COLO668 (cell line): ENCODE measurements around the gene PRR19.

Experiments
- DNase-seq: peaks from one replicate; lab custom pipeline; 2025; ENCODE audit not compliant: unreplicated experiment; lab: John Stamatoyannopoulos, UW

The PRR19 gene

GRCh38 chr19:42294471-42295137 is 7.3 kb upstream of the PRR19 start:
- DNase-seq = no peak

DNA sequence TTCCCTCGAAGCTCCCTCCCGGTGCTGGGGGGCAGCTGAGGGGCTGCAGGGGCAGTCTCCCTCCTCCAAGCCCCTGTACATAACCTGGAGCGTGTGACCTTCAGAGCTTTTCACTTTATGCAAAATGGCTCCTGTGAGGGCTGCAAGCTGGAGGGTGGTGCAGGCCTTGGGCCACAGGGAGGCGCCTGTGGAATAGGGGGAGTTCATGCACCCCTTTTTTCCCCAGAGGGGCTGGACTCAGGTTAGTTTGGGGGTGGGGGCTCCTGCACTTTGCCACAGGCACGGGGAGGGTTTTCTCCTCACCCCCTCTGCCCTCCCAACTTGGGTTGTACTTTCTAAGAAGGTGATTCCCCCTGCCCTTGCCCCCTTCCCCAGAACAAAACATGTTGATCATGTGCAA is 6.6 kb upstream of the PRR19 start:
- DNase-seq = no peak

- DNase-seq = peak; percentile 83
Measured at GRCh38 chr19:42295831-42296525, 6.0 kb upstream of the PRR19 start.

DNA sequence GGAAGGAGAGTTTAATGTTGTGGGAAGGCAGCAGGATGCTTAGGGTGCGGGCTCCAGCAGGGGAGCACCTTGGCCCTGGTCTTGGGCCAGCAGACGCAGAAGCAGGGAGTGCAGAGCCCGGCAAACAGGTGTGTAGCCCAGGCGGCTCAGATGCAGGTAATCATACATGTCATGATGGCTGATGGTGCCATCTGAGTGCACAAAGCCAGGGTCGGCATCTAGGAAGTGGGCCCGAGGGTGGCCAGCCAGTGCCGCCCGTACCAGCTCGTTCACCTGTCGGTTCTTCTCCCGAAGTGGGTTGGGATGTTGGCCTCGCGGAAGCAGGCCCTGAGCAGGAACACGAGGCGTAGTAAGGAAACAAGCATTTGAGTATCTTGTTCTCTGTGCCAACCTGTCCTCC is 4.9 kb upstream of the PRR19 start:
- no peak for DNase-seq

GRCh38 chr19:42303101-42303464 is 1.2 kb downstream of the PRR19 start:
- no peak for DNase-seq

GRCh38 chr19:42303876-42304275 is 1.9 kb downstream of the PRR19 start:
- DNase-seq = no peak

DNA sequence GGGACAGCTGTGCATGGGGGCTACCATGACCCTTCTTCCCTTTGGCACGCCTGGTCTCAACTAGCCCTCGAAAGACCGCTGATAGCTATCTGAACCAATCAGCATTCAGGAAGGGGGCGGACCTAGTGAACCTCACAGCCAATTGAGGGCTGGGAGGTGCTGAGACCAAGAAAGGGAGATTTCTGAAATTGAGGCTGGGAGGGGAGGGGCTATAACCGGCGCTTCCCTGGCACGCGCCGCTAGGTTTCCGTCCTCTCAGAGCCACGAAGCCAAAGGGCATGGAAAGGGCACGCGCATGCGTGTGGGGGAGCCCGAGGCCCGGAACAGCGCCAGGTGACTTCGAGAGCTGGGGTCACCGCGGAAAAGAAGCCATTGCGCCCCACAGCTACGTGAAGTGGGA is 4.7 kb downstream of the PRR19 start:
- DNase-seq = no peak

- DNase-seq = no peak
Measured at GRCh38 chr19:42309686-42310085, 7.8 kb downstream of the PRR19 start.

DNA sequence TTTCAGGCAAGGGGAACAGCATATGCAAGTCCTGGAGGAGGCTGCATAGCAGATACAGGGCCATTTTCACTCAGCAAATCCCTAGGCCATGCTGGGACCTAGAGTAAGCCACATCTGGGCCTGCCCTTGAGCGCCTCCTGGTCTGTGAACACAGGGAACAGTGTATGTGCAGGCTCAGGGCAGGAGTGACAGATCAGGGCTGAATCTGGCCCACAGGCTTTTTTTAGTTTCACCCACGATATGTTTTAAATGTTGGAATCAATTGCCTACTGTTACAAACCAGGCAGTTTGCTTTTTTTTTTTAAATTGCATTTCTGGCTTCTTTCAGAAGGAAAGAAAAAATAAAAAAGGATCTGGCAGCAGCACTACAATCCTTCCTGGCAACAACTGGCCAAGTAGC is 9.7 kb downstream of the PRR19 start:
- peak; percentile 11 for DNase-seq

DNA sequence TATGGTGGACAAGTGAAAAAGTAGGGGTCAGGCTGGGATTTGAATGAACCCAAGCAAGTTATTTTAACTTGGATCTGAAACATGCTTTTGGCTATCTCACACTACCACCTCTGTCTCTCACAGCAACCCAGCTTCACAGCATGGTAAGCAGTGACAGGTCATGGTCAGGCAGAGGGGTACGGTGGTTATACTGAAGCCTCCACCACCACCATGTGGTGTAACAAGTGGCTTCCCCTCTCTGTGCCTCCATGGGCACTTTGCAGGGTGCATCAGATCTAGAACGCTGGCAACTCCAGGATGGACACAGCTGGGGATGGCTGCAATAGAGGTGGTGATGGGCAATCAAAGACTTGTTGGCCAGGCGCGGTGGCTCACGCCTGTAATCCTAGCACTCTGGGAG is 10.4 kb downstream of the PRR19 start:
- no peak for DNase-seq

DNA sequence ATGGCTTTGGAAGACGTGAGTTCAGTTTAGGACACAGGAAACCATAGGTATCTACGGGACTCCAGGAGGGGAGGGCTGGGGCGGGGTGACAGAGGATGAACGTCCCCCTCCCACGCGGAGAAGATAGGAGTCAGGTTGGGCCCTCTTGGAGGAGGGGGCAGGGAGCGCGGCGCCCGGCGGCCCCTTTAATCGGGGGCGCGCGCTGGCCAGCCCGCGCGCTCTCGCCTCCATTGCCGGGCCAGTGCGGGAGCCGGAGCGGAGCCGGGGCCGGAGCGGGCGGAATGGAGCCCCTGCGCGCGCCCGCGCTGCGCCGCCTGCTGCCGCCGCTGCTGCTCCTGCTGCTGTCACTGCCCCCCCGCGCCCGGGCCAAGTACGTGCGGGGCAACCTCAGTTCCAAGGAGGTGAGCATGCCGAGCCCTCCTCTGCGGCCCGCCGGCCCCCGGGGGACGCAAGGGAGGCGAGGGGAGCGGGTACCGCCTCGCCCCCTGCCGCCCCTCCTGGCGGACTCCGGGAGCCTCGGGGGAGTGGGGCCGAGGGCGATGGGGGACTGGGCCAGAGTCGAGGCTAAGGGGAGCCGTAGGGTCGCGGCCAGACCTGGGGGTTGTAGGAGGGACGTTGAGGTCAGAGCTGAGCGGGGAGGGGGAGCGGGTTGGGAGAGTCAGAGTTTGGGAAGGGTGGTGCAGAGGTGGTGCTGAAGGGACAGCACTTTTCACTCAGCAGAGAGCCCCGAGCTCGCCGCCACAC is 11.3 kb downstream of the PRR19 start, which contains the start of gene TMEM145:
TMEM145 (plus strand) TSS at position 214 of the 744 bp plus-strand sequence; CDS start at position 282, 68 bp downstream.
- peak; percentile 83 for DNase-seq

DNA sequence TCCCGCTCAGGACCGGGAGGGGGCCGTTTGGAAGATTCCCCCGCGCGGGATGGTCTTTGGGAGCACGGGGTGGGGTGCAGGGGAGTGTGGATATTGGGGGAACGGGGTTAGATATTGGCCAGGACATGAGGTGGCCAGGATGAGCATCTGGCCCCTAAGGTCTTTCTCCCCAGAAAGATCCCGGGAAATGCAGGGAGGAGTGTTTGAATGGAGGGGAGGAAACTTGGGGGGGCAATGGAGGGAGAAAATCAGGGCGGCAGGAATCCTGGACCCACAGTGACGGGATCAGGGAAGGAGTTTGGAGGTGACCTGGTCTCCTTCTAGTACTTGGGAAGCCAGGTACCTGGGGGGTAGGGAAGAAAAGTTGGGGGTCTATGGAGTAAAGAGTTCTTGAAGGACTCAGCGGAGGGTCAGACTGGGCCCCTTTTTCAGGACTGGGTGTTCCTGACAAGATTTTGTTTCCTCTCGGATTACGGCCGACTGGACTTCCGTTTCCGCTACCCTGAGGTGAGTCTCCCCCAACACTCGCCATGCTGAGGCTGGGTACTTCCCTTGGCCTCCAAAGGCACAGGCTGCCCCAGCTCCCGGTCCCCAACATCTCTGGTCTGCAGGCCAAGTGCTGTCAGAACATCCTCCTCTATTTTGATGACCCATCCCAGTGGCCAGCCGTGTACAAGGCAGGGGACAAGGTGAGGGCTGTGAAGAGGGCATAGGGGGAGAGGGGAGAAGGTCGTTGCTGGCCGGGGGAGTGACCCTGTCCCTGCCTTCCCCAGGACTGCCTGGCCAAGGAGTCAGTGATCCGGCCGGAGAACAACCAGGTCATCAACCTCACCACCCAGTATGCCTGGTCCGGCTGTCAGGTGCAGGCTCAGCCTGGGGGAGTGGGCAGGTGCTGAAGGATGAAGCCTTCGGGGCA is 12.2 kb downstream of the PRR19 start:
- no peak for DNase-seq

GRCh38 chr19:42315024-42315423 is 13.1 kb downstream of the PRR19 start:
- no peak for DNase-seq

DNA sequence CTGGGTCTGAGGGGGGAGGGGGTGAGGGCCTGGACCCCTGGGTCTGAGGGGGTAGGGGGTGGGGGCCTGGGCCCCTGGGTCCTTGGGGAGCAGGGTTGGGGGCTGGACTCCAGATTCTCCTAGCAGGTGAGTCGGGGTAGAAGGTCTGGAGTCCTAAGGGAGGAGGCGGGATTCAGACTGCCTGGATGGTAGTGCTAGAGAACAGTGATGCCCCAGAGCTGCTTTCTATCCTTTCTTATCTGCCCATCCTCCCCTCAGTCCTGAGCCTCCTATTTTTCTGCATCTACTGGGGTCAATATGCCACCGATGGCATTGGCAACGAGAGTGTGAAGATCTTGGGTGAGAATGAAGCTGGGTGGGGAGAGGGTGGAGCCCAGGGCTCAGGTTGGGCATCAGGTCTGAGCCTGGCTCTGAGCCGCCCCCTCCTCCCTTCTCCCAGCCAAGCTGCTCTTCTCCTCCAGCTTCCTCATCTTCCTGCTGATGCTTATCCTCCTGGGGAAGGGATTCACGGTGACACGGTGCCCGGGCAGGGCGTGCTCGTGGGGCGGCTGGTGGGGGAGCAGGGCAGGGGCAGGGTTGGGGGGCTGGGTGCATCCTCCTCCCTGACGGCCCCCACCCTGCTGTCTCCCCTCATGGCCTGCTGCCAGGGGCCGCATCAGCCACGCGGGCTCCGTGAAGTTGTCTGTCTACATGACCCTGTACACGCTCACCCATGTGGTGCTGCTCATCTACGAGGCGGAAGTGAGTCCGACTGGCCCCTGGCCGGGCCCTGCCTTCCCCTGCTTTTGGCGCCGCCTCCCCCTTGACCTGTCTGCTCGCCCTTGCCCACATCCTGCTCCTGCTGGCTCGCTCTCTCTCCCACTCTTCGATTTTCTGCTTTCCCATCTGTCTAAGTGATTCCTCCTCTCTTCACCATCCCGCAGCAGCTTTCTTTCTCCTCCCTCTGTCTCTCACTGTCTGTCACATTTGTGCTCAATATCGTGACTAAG is 14.6 kb downstream of the PRR19 start:
- DNase-seq = peak; percentile 42

GRCh38 chr19:42317535-42317934 is 15.6 kb downstream of the PRR19 start:
- DNase-seq = no peak

- DNase-seq = no peak
Measured at GRCh38 chr19:42322305-42322704, 20.4 kb downstream of the PRR19 start.

- peak; percentile 29 for DNase-seq
Measured at GRCh38 chr19:42323473-42323851, 21.5 kb downstream of the PRR19 start.

DNA sequence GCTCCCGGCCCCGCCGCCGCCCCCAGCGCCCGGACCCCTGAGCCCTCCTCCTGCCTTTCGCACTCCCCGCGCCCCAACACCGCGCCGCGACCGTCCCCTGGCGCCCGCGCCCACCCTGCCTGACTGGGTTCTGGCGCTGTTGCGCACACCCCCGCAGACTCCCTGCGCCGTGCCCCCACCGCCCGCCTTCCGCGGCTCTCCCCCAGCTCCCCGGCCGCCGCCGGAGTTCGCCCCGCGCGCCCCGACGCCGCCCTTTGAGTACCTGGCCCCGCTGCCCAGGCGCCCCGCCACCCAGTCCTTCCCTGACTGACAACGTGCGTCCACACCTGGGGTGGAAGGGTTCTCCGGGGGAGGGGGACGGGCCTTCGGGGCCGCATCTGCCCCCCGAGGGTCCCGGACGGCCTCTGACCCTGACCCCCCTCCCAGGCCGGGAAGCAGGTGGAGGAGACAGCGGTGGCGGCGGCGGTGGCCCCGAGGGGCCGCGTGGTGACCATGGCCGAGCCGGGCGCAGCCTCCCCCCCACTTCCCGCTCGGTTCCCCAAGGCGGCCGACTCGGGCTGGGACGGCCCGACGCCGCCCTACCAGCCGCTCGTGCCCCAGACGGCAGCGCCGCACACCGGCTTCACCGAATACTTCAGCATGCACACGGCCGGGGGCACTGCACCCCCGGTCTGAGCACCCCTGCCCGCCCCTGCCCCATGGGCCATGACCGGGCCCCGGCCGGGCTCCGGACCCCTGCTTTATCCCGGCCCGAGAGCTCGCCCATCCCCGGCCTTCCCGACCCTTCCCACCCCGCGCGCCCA is 22.1 kb downstream of the PRR19 start:
- DNase-seq = peak; percentile 23
